ENCODE measurements around the gene TJP2. TPM values are rescaled to one million over a fixed set of nuclear protein-coding genes. Genes with fewer than 3 reads are reported as not detected.

TJP2 gene
- total RNA-seq, 3 donors from 2014 or later, result 81.1 to 172 (median 124) TPM

GRCh38 chr9:69168709-69169217, 5.3 kb upstream of the TJP2 start:
- Histone ChIP-seq H3K36me3 (ENCODE audit: low read depth) (no peaks in the 10 kb centered on the region), H3K4me1 (ENCODE audit: low read depth) (no peaks in the 10 kb centered on the region), H3K4me3 (no peak overlapping the region), H3K9me3 (no peaks in the 10 kb centered on the region)
- ATAC-seq (peak; percentile 86), DNase-seq (peak; percentile 51 to 62 (median 59))
- intact Hi-C loops (cut with DNase I, micrococcal nuclease), result no loop called here
- TF ChIP-seq, protein P1, sequence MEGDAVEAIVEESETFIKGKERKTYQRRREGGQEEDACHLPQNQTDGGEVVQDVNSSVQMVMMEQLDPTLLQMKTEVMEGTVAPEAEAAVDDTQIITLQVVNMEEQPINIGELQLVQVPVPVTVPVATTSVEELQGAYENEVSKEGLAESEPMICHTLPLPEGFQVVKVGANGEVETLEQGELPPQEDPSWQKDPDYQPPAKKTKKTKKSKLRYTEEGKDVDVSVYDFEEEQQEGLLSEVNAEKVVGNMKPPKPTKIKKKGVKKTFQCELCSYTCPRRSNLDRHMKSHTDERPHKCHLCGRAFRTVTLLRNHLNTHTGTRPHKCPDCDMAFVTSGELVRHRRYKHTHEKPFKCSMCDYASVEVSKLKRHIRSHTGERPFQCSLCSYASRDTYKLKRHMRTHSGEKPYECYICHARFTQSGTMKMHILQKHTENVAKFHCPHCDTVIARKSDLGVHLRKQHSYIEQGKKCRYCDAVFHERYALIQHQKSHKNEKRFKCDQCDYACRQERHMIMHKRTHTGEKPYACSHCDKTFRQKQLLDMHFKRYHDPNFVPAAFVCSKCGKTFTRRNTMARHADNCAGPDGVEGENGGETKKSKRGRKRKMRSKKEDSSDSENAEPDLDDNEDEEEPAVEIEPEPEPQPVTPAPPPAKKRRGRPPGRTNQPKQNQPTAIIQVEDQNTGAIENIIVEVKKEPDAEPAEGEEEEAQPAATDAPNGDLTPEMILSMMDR (IDR thresholded peaks at IDR 0.05), result no peak

DNA sequence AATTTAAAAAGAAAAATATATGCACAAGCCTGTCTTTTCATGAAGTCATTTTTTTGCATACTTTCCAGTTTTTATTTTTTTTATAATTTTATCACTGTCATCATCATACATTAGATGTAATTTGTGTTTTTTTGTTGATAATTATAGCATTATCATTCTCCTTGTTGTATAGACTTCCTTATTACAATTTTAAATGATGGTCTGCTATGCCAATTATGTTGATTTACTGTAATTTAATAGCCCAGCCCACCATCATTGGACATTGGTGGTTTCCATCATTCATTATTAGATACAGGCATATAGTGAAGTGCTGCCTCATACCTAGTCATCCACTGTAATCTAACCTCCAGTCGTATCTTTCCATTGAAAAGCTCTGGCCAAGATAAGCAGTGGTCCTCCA, 3.8 kb upstream of the TJP2 start:
- TF ChIP-seq, protein P1 (IDR thresholded peaks at IDR 0.05), result no peak
- intact Hi-C loops (cut with DNase I, micrococcal nuclease), result no loop called here
- Histone ChIP-seq H3K9me3 (no peaks in the 10 kb centered on the region), H3K4me3 (no peak overlapping the region), H3K36me3 (ENCODE audit: low read depth) (no peaks in the 10 kb centered on the region), H3K4me1 (ENCODE audit: low read depth) (no peaks in the 10 kb centered on the region)
- no peak for ATAC-seq
- DNase-seq, result no peak

DNA sequence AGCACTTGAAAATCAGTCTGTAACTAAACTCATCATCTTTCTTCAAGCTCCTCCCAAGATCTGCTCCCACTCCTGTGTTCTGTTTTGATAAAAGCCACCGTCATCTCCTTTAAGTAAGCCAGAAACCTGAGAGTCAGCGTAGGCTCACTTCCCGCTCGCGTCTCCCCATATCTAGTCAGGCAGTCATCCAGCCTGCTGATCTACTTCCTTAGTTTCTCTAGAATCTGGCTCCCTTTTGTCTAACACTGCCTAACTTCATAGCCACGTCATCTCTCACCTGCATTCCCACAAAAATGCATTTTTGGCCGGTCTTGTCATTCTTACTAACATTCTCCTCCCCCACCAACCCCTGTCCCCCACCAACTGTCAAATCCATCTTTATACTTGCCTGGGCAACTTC, 3.0 kb upstream of the TJP2 start:
- H3K4me1 ChIP-seq (ENCODE audit: low read depth), result no peaks in the 10 kb centered on the region
- ATAC-seq (no peak), DNase-seq (no peak)
- intact Hi-C loops (cut with DNase I, micrococcal nuclease), result no loop called here
- H3K9me3 ChIP-seq, result no peaks in the 10 kb centered on the region
- TF ChIP-seq, protein P1 (IDR thresholded peaks at IDR 0.05), result no peak
- no peaks in the 10 kb centered on the region for H3K36me3 ChIP-seq (ENCODE audit: low read depth)
- H3K4me3 ChIP-seq, result no peak overlapping the region

GRCh38 chr9:69171517-69171916, 2.6 kb upstream of the TJP2 start:
- no peaks in the 10 kb centered on the region for H3K36me3 ChIP-seq (ENCODE audit: low read depth)
- ATAC-seq (no peak), DNase-seq (no peak)
- intact Hi-C loops (cut with DNase I, micrococcal nuclease), result no loop called here
- no peaks in the 10 kb centered on the region for H3K9me3 ChIP-seq
- no peaks in the 10 kb centered on the region for H3K4me1 ChIP-seq (ENCODE audit: low read depth)
- no peak overlapping the region for H3K4me3 ChIP-seq
- TF ChIP-seq, protein P1 (IDR thresholded peaks at IDR 0.05), result no peak

DNA sequence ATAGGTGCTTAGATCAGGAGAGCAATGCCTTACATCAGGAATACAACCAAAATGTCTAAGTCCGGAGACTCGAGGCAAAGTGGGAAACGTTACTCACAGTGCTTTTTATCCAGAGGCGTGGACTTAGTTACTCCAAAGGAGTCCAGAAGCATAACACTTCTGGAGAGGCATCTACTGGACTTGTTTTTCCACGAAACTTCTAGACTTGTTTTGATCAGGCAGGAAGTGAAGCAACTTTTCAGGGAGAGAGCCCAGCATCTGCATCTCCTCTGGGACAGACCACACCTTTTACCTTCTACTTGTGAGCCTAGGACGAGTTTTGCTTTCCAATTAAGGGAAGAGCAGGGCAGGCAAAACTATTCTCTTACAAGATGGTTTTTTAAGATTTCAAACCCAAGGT, 1.2 kb upstream of the TJP2 start:
- intact Hi-C loops (cut with DNase I, micrococcal nuclease), result no loop called here
- no peaks in the 10 kb centered on the region for H3K4me1 ChIP-seq (ENCODE audit: low read depth)

More for the DNA sequence above, 1.2 kb upstream of the TJP2 start:
- DNase-seq, result no peak
- Histone ChIP-seq H3K9me3 (no peaks in the 10 kb centered on the region), H3K4me3 (no peak overlapping the region), H3K36me3 (ENCODE audit: low read depth) (no peaks in the 10 kb centered on the region)
- ATAC-seq, result no peak
- TF ChIP-seq, protein P1 (IDR thresholded peaks at IDR 0.05), result no peak
